ENCODE data around the gene RBAK.

- TF ChIP-seq, protein P1, sequence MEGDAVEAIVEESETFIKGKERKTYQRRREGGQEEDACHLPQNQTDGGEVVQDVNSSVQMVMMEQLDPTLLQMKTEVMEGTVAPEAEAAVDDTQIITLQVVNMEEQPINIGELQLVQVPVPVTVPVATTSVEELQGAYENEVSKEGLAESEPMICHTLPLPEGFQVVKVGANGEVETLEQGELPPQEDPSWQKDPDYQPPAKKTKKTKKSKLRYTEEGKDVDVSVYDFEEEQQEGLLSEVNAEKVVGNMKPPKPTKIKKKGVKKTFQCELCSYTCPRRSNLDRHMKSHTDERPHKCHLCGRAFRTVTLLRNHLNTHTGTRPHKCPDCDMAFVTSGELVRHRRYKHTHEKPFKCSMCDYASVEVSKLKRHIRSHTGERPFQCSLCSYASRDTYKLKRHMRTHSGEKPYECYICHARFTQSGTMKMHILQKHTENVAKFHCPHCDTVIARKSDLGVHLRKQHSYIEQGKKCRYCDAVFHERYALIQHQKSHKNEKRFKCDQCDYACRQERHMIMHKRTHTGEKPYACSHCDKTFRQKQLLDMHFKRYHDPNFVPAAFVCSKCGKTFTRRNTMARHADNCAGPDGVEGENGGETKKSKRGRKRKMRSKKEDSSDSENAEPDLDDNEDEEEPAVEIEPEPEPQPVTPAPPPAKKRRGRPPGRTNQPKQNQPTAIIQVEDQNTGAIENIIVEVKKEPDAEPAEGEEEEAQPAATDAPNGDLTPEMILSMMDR (IDR thresholded peaks at IDR 0.05) = no peak
- no peak for TF ChIP-seq EZH2 (IDR thresholded peaks at IDR 0.05; ENCODE audit: borderline replicate concordance, insufficient read depth, low read depth, low read length, poor library complexity, severe bottlenecking)
Measured at GRCh38 chr7:5001911-5002310, 43.7 kb upstream of the RBAK start.
